HG02943 (cell line): Measurements from ENCODE around the gene RHOD.

Experiments used
- ATAC-seq: cut with Tn5 transposase; IDR thresholded peaks from one replicate; pipeline ENCODE4 v1.9.1; 2021; ENCODE audit warnings: mild to moderate bottlenecking, low read depth, moderate library complexity; ENCODE audit not compliant: unreplicated experiment

RHOD gene

DNA sequence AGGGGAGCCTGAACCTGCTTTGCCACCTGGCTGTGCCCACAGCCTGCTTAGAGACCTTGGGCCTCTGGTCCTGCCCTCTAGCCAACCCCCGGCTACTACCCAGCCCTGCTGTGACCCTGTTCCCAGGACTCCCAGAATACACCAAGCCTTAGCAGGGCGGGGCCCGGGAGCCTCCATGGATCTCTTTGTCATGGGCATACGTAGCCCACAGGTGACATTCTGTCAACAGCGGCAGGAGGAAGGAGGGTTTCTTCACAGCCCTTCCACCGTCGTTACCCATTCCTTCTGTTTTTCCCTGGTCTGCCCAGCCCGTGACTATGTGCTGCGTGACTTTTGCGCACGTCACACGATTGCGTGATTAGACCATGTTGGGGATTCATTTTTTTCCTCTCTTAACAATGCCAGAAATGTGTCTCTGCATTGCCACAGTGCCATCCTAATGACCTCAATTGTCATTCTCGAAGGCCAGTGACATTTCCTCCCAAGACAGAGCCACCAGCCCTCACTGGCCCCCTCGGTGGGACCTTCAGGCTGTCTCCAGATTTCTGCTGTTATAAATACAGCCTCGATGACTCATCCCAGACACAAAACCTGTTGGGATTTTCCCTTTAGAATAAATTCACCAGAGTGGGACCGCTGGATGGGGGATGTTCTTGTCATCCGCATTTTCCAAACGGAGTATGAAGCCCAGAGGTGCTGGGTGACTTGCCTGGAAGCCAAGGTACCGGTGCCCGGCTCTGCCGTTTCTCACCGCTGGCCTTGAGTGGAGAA lies 24.7 kb upstream of the RHOD start:
- no peak for ATAC-seq

- no peak for ATAC-seq
Observed at GRCh38 chr11:67032830-67033551, 23.7 kb upstream of the RHOD start.

DNA sequence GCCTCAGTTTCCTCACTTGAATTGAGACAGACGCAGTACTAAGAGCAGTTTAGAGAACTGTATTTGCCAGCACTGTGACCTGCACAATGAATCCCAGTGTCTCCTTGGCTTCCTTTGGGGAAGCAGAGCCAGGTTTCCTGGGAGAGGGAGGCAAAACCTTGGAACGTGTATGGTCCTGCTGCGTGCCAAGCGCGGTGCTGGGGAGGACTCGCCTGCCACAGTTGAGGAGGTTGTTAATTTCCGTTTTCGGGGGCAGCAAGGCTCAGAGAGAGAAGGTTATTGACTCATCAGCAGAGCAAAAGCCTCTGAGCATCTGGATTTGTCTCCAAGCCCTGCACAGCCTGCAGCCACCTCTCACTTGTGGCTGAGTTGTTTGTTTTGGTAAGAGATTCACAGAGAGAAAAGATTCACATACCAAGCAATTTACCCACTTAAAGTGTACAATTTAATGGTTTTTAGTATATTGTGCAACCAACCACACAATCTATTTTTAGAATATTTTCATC lies 22.9 kb upstream of the RHOD start:
- ATAC-seq: no peak

GRCh38 chr11:67034350-67034749 lies 22.3 kb upstream of the RHOD start:
- no peak for ATAC-seq

- no peak for ATAC-seq
Observed at GRCh38 chr11:67040147-67040546, 16.5 kb upstream of the RHOD start.

- no peak for ATAC-seq
Observed at GRCh38 chr11:67041602-67042001, 15.0 kb upstream of the RHOD start.

- no peak for ATAC-seq
Observed at GRCh38 chr11:67043572-67044349, 12.9 kb upstream of the RHOD start.

- no peak for ATAC-seq
Observed at GRCh38 chr11:67044496-67044895, 12.2 kb upstream of the RHOD start.

DNA sequence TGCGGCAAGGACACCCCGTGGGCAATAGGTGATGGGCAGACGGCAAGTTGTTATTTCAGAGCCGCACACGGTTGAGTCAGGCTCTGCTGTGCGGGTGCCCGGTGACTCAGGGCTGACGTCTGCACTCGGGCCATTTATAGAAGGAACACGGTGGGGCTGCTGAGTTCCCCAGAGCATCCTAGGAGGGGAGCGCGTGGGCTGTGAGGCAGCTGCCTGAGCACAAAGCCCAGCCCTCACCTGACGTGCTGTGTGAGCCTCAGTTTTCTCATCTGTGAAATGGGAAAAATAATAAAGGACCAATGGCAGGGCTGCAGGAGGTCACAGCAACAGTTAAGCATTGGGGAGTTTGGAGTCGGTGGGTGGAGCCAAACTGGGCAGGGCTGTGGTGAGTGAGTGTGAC lies 11.3 kb upstream of the RHOD start:
- no peak for ATAC-seq

DNA sequence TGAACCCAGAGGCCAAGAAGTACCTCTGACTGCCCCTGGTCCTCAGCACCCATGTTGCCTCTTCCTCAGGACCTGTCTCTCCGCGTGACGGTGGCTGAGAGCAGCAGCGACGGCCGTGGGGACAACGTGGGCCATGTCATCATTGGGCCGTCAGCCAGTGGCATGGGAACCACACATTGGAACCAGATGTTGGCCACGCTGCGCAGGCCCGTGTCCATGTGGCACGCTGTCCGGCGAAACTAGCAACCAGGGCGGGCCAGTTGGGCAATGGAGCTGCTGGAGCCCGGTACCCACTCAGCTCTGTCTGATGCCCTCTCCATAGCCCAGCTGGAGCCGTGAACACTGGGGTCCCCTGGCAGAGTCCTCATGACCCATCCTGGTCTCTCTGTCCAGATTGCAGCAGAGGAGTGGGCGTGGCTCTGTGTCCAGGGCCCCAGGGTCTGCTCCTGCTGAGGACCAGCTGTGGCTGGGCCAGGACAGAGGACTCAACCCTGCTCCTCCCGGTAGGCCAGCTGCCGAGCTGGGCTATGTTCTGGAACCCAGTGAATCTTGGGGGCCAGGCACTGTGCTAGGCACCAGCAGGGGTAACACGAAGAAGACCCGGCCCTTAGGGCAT lies 8.0 kb upstream of the RHOD start:
- no peak for ATAC-seq

DNA sequence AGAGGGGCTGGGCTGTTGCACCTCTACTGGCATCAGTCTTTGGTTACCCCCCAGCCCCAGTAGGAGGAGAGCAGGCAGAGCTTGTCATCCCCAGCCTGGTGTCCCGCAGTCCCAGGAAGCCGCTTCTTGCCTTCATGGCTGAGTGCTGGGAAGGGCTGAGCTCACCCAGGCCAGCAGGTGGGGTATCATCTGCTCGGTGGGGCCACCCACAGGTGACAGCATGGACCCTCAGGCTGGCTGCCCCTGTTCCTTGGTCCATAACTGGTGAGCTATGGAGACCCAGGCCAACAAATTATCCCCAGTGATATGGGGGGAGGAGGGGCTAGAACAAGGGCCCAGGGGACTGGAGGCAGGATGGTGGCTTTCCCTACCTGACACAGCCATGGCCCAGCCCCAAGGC lies 6.5 kb upstream of the RHOD start:
- no peak for ATAC-seq

DNA sequence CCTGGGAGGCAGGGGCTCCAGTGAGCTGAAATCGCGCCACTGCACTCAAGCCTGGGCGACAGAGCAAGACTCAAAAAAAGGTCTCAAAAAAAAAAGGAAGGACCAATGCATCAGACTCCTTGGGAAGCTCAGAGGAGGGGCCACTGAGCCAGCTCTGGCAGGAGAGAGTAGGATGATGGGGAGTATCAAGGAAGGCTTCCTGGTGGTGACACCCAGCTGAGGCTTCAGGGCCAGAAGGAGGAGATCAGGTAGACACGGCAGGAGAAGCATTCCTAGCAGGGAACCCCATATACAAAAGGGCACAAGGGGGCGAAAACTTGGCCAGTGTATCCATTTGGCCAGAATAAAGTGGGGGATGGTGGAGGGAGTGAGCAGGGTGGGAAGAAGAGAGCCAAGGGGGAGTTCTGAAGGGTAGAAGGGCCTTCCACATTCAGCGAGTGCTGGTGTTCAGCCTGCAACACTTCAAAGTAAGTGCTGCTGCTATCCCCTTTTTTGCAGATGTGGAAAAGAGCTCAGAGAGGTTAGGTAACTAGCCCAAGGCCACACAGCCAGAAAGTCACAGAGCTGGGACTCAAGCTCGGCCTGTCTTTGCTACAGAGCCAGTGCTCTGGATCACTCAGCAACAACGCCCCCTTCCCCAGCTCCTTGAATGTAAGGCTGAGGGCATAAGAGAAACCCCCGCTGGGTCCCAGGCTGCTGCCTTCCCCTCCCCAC lies 5.3 kb upstream of the RHOD start:
- ATAC-seq: no peak

GRCh38 chr11:67051945-67052488 lies 4.6 kb upstream of the RHOD start:
- ATAC-seq: no peak

DNA sequence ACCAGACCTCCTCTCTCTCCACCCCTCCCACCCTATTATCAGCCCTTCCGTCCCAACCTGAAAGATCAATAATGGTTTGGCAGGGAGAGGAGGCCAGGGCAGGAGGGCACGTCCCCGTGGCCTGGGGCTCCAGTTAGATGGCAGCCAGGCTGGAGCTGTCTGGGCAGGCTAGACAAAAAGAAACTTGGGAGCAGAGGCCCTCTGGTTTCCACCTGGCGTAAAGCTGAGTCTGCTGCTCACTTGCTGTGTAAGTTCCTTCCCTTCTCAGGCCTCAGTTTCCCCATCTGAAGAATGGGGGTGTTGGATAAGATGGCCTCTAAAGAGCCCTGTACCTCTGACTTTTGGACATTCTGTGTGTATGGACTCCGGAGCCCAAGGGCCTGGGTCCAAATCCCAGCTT lies 3.8 kb upstream of the RHOD start:
- no peak for ATAC-seq

GRCh38 chr11:67053896-67054329 lies 2.7 kb upstream of the RHOD start:
- ATAC-seq: no peak

- ATAC-seq: no peak
Observed at GRCh38 chr11:67054346-67054835, 2.3 kb upstream of the RHOD start.

- ATAC-seq: no peak
Observed at GRCh38 chr11:67054836-67055523, 1.7 kb upstream of the RHOD start.

- ATAC-seq: no peak
Observed at GRCh38 chr11:67055812-67056211, 835 bp upstream of the RHOD start.

DNA sequence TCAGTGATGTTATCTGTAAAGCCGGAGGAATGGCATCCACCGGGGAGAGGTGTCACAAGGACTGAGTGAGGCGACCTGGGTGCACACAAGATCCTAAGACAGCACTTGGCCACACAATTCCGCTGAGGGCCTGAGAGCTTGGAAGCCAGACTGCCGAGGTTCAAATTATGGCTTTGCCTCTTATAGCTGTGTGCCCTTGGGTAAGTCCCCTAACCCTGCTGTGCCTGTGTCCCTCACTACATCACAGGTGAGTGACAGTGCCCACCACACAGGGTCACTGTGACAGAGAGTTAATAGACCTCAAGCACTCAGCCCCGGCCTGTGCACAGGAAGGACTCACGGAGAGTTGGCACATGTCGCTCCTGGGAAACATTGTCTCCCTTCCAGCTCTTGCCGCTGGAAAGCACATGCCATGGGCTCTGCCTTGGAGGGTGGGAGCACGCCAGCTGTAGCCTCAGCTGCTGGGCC lies 592 bp downstream of the RHOD start:
- ATAC-seq: no peak
